OCI-M1 (cell line): Measurements from ENCODE around the gene POLRMT.

Source experiments
- DNase-seq: peaks from one replicate; lab custom pipeline; 2025; lab: John Stamatoyannopoulos, UW

POLRMT gene

DNA sequence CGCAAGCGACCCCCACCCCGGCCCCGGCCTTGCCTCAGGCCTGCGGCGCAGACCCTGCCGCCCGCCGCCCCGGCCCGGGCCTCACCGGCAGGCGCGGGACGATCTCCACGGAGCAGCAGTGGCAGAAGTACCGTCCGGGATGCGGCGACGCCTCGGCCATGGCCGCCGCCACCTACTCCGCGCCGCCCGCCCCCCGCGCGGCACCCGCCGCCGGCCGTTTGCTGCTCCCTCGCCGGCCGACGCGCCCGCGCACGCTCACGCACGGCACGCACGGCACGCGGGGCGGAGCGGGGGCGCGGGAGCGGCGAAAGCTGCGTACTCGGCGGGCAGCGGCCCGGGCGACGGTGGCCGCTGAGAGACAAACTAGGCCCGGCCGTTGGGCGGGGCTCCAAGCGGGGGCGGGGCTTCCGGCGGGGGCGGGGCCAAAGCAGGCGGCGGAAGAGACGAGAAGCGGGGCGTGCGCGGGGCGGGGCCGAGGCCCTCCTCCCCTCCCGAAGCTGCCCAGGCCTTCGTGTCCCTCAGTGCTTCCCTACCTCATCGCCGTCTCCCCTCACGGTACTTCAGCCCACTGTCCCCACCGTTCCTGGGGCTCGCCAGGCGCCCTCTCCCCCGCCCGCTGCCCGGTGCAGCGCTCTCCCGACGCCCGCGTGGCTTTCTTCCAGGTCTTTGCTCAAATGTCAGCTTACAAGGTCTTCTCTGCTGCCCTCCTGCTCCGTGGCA lies 29.8 kb upstream of the POLRMT start, which contains the start of gene RNF126:
Gene RNF126 (minus strand): TSS at position 253 of the 720 bp plus-strand sequence. CDS start 93 bp downstream, at position 160.
- peak; percentile 89 for DNase-seq

DNA sequence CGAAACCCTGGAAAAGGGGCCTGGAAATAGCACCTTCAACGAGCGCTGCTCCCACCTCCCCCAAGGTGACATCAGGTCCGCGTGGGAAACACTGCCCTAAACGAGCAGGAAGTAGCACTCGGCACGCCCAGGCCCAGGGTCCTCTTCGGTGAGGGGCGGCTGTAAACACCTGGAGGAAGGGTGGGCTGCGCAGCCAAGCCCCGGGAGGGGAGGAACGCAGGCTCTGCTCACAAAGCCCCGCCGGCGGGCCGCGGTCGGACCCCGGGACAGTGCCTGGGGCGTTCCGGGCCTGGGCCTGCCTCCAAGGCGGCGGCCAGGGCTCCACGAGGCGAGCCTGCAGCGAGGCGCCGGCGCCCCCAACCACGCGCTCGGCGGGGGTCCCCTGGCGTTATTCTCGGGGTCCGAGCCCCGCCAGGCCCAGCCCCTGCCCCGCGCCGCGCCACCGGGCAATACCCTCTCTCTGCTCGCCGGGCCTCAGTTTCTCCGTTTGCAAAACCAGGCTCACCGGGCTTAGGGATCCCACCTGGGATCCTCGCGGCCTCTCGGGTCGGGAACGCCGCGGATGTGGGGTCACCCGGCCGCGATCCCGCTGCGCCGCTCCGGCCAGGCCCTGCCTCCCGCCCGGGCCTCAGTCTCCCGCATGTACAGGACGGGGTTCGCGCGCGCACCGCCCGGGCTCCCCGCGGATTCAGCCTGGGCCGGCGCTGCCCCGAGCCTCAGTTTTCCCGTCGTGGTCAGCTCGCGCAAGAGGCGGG lies 29.0 kb upstream of the POLRMT start:
- DNase-seq, result peak; percentile 17

DNA sequence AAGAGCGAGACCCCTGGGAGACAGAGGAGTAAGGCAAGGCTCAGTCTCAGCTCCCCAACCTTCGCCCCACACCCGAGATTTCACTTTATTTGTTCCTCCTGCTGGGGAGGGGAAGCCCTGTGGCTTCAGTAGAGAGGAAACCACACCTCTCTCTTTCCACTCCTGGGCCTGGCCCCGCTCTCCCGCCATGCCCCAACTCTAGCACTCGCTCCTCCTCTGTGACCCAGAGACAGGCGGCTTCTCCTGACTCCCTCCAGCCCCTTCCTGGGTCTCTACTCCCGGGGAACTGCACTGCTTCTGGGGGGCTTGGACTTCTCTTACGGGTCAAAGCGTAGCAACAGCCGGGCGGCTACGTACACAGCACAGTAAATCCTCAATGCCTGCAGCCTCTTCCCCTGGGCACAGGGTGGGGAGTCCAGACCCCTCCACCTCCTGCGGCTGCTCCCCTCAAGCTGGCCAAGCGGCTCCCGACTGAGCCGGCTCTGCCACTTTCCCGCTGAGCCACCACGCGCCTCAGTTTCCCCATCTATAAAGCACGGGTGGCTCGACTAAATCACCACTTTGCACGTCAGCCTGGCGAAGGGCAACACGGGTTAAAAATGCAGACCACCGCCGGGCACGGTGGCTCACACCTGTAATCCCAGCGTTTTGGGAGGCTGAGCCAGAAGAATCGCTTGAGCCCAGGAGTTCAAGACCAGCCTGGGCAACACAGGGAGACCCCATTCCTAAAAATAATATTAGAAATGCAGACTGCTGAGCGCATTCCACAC lies 28.3 kb upstream of the POLRMT start:
- DNase-seq, result peak; percentile 16

GRCh38 chr19:660793-661426 lies 27.6 kb upstream of the POLRMT start:
- no peak for DNase-seq

DNA sequence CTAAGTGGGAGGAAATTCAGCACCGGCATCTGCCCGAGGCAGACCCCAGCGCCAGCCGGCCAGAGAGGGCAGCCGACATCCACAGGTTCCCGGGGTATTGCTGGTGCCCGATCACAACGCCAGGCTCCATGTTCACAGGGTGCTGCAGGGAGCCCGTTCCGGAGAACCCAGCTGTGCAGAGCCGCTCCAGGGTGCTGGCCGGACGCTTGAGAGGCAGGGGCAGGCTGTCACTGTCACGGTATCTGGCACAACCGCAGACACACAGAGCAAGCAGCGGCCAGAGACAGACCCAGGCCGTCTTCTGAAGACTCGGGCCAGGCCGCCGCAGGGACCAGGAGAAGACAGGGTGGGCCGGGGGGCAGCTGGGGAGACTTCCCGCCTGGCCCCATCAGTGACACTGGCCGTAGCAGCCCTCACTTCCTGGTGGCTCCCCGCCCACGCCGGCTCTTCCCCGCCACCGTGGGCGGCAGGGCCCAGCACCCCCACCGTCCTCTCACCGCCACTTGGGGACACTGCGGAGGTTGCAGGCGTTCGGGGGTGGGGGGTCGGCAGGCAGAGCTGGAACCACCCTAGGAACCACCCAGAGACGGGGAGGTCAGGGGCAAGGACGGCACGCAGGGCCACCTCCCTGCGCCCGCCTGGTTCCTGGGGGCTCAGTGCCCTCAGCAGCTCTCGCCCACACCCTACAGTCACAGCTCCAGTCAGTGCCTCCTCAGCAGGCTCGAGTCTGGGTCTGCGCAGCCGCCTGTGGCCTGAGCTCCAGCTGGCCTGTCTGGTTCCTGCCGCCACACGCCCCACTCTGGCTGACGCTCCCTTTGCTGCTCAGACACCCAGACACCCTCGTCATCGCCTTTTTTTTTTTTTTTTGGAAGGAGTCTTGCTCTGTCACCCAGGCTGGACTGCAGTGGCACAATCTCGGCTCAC lies 25.8 kb upstream of the POLRMT start:
- no peak for DNase-seq

DNA sequence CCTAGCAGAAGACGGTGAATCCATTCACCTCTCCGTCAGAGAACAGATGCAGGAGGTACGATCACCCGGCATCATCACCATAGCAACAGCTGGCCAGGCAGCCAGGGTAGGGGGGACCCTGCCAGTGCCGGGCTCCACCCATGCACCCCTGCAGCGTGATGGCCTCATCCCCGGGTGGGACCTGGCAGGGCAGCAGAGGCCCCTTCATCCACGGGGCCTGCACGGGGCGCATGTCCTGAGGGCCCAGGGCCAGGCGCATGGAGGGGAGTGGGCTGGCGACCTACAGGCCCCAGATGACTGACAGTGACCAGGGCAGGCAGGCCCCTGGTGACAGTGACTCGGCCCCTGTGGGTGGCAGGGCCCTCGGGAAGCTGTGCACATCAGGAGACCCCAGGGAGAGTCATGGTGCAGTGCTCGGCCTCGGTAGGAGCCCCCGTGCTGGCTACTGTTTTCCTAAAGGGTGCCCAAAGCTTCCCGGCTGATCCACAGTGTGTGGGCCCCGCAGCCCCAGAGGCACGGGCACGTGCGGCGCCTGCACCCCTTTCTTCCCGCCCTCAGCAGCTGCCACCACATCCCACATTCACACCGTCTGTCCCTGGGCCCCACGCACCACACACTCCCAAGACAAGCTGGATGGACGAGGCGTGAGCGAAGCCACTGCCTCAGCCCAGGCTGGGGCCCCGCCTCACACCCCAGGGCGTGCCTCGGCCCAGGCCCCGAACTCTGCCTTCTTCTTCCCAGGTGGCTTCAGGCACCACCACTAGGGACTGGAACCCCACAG lies 24.9 kb upstream of the POLRMT start:
- no peak for DNase-seq

- DNase-seq, result no peak
Measured at GRCh38 chr19:657611-658010, 24.3 kb upstream of the POLRMT start.

DNA sequence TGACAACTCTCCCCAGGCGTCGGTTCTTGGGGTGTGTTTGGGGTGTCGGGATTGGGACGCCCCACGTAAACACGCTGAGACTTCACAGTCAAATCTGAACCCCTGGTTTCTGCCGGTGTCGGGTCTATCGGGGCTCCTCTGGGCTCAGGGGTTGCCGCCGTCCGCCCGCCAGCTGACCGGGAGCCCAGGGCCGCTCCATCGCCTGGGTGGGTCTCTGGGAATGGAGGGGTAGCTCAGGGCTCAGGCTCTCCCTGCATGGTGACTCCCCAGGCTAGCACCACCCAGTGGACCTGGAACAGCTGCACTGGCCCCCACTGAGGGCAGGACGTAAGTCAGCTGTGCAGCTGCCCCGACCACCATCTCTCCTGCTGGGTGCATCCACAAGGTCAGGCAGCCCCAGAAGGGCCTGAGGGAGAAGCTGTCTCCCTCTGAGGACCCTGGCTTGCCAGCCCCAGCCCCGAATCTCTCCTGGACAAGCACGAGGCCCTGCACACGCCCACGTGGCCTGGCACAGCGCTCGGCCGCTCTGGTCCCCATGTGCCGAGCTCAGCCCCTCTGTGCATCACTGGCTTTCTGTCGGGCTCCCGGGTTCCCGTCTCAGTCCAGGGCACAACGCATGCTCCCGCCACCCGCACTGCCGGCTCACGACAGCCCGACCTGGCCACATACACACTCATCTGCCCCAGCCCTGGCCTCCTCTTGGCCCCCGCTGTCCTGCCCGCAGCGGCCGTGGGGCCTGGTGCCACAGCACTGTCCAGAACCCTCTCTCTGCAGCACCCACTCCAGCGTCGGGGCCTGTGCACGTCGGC lies 23.6 kb upstream of the POLRMT start:
- DNase-seq, result no peak

GRCh38 chr19:655691-656090 lies 22.4 kb upstream of the POLRMT start:
- DNase-seq, result no peak

GRCh38 chr19:653425-653824 lies 20.1 kb upstream of the POLRMT start:
- no peak for DNase-seq

DNA sequence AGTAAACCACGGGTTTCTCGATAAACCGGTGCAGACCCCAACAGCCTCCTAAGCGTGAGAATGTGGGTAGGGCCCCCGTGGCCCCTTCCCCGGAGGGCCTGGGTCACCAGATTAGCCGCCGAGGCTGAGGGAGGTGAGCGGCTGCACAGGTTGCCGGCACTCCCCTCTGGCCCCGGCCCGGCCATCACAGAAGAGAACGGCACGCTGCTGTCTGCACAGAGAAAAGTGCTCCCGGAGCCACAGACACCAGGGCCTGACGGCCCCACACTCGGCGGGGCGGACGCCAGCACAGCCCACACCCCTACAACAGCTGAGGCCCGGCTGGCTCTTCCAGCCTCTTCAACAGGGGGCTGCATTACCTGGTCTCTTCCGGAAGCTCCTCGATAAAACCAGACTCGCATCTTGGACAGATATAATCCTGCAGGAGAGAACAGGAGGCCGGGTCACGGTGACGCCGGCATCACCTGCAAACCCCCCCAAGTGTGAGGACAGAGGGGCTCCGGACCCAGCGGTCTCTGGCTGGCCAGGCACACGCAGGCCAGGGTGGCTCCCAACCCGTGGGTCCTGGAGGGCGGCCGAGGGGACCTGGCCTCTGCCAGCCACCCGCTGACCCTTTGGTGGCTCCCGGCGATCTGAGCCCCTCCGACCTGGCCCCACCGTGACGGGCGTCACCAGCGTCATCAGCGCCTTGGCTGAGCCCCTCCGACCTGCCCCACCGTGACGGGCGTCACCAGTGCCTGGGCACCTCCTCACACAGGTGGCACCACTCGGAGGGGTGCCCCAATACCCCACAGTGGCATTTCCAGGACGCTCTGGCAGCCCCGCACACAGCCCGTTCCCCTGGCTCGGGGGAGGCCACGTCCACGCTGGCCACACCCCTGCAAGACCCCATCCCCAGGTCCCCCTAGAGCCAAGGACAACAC lies 19.4 kb upstream of the POLRMT start:
- no peak for DNase-seq

DNA sequence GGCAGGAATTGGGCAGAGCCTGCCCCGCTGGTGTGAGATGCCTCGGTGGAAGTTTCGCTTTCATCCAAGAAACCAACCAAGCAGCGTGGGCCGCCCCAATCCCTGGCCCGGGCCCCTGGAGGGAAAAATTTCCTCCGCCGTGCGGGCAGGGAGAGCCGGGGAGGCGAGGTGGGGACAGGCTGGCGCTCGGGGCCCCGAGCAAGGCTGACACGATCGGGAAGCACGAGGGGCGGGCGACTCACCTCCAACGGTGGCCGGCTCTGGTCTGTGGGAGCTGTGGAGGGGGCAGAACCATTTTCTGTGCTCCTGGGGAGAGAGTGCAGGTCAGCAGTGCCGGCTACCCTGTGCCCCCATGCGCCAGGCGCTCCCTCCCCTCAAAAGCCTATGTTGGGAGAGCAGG lies 18.7 kb upstream of the POLRMT start:
- DNase-seq, result no peak

DNA sequence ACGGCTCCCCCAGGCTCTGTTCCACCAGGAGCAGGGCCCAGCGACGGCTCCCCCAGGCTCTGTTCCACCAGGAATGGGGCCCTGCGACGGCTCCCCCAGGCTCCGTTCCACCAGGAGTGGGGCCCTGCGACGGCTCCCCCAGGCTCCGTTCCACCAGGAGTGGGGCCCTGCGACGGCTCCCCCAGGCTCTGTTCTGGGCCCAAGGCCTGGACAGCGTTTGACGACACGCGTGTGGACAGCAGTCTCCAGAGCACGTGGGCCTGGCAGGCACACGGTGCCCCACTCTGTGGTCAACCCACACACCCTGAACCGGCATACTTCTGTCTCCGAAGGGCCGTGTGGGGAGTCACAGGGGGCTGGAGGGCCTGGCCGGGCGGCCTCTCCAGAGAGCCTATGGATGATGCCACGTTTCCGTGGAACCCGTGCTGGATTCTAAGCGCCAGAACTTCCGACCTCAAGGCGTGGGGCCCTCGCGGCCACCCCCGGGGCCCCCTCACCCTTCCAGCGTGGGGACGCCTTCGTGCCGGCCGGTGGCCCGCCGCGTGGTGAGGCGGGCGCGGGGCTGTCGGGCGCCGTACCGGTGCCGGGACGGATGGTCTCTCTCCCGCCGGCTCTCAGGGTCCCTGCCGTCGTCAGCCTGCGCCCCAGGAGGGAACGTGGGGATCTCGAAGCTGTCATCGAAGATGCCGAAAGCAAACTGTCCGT lies 17.9 kb upstream of the POLRMT start:
- DNase-seq, result no peak

- DNase-seq, result no peak
Measured at GRCh38 chr19:650121-650520, 16.8 kb upstream of the POLRMT start.

DNA sequence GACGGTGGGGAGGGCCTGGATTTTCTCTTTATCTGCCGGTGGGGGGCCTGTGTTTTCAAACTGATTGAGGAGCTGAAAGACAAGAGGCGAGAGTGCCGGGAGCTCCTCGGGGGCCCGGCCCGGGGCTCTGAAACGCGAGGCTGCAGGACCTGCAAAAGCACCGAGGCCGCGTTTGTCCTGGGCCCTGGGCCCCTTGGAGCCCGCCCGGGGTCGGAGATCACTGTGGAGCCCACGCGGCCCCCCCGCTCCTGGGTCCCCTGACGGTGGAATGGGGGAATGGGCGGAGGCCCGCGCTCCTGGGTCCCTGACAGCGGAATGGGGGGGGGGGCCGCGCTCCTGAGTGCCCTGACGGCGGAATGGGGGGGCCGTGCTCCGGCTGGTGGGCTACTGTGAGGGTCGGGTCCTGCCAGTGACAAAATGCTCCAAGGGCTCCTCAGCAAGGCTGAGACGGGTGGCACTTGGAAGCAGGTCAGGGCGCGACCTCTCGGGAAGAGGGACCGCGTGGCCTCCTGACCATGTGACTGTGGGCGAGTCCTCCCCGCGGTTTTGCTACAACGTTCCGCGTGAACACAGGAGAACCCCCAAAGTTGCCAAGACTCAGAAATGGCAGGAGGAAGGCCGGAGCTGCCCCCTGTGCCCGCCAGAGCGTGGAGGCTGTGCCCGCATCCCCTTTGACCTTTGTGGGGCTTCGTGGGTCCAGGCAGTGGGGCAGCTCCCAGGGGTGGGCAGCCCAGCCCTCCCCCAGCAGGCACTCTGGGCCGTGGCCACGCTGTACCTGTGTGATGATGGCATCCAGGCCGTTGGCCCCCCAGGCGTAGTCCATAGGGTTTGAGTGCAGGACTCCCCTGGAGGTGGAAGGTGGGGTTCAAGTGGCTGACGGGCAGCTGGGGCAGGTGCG lies 15.8 kb upstream of the POLRMT start:
- DNase-seq, result no peak

DNA sequence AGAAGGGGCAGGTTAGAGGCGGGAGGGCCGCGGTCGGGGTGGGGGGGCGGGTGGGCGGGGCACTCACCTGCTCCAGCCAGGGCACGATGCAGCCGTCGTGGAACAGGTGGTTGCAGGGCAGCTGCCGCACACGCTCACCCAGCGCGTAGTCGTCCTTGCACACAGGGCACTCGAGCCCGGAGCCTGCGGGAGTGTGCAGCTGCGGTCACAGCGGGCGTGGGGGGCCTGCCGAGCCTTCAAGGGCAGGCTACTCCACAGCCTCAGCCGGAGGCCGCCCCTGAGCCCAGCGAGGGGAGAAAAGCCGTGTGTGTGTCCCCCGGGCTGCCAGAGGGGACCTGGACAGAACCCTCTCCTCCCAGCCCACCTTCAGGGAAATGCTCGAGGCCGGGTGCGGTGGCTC lies 15.0 kb upstream of the POLRMT start:
- no peak for DNase-seq
